RWPE1 (cell line): ENCODE results near the gene SLC38A6.

Experiments used
- CTCF ChIA-PET: fragments of 350-600 bp; sonication (Branson Sonifier 250); formaldehyde crosslinking; extraction: SDS; loops from one replicate; lab custom pipeline; 2021; lab: Yijun Ruan, JAX
- POLR2A ChIA-PET: fragments of 400-600 bp; formaldehyde crosslinking; extraction: SDS; loops from one replicate; lab custom pipeline; 2020; ENCODE audit warnings: antibody characterized with exemption; ENCODE audit not compliant: low non-redundant PET; lab: Yijun Ruan, JAX
- DNase-seq: peaks from one replicate; pipeline ENCODE4 v3.0.0; 2012; ENCODE audit warnings: low spot score
- H3K27ac ChIP-seq: fragments of 450-650 bp; 2 replicates; pipeline ENCODE4 v1.5.1; 2017
- TF ChIP-seq, protein P1 (sequence below): fragments of 450-650 bp; conservative IDR thresholded peaks from 2 replicates; pipeline ENCODE4 v1.5.1; 2017; ENCODE audit warnings: low read depth, mild to moderate bottlenecking

The SLC38A6 gene

DNA sequence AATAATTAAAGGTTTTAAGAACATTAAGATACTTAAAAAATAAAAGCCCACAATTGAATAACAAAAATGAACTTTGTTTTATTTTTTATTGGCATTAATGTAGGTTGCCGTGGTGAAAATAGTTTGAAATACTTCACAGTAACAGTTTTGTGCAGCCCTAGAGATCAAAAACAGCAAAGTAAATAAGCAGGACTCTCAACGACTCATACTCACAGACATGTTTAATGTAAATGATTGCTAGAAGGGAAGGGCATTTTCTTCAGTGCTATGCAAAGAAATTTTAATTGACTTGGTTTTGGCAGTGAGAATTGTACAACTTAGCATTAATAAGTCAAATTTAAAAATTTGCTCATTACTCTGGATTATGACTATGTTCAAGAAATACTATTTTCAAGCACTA is 16.1 kb upstream of the SLC38A6 start:
- ChIA-PET CTCF (interaction anchor here (1.0 kb wide), 1 partner anchor 10 kb away, joined by 3 read pairs; no protein-coding TSS in a partner anchor), POLR2A (no interaction called here)
- H3K27ac ChIP-seq = no peak overlapping the region
- TF ChIP-seq, protein P1, sequence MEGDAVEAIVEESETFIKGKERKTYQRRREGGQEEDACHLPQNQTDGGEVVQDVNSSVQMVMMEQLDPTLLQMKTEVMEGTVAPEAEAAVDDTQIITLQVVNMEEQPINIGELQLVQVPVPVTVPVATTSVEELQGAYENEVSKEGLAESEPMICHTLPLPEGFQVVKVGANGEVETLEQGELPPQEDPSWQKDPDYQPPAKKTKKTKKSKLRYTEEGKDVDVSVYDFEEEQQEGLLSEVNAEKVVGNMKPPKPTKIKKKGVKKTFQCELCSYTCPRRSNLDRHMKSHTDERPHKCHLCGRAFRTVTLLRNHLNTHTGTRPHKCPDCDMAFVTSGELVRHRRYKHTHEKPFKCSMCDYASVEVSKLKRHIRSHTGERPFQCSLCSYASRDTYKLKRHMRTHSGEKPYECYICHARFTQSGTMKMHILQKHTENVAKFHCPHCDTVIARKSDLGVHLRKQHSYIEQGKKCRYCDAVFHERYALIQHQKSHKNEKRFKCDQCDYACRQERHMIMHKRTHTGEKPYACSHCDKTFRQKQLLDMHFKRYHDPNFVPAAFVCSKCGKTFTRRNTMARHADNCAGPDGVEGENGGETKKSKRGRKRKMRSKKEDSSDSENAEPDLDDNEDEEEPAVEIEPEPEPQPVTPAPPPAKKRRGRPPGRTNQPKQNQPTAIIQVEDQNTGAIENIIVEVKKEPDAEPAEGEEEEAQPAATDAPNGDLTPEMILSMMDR = no peak
- no peak for DNase-seq

DNA sequence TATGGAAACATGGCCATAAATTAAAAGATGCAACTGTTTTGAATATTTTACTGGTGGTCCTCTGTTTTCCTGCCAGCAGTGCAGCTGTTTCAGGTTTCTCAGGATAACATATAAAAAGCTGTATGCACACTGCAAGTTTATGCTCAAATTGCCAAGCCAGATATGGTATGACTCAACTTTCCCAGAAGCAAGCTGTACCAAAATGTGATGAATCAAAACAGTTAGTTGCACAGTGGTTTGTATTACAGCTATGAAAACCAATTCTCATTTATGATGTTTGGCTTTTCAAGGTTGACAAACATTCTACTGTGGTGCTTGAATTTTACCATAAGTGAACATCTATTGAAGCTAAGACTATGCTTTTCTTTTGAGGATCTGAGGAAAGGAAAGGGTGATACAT is 15.6 kb upstream of the SLC38A6 start:
- POLR2A ChIA-PET = no interaction called here
- DNase-seq = no peak
- TF ChIP-seq, protein P1 = no peak
- H3K27ac ChIP-seq = no peak overlapping the region
- CTCF ChIA-PET = interaction anchor here (1.0 kb wide), 1 partner anchor 11 kb away, joined by 3 read pairs; no protein-coding TSS in a partner anchor

GRCh38 chr14:60968099-60968498 is 12.9 kb upstream of the SLC38A6 start:
- H3K27ac ChIP-seq = no peak overlapping the region
- POLR2A ChIA-PET = no interaction called here
- CTCF ChIA-PET = no interaction called here
- TF ChIP-seq, protein P1 = no peak
- no peak for DNase-seq

GRCh38 chr14:60968671-60969070 is 12.4 kb upstream of the SLC38A6 start:
- ChIA-PET POLR2A (no interaction called here), CTCF (no interaction called here)
- TF ChIP-seq, protein P1 = no peak
- no peak for DNase-seq
- H3K27ac ChIP-seq = no peak overlapping the region

GRCh38 chr14:60970146-60970545 is 10.9 kb upstream of the SLC38A6 start:
- TF ChIP-seq, protein P1 = no peak
- CTCF ChIA-PET = no interaction called here
- POLR2A ChIA-PET = no interaction called here
- no peak overlapping the region for H3K27ac ChIP-seq
- no peak for DNase-seq

DNA sequence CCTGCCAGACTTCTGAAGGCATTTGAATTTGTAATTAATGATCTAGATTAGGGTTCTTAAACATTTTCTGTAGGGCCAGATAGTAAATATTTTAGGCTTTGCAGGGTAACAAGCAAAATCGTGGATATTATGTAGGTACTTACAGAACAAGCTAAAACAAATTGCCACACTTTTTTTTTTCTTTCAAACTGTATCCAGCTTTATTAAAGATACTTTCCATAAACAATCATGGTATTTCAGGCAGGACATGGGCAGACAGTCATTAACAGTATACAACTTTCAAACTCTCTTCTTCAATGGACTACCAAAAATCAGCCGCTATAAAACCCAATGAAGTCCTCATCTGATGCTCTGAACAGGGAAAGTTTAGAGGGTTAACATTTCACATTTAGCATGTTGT is 9.8 kb upstream of the SLC38A6 start:
- no peak for DNase-seq
- H3K27ac ChIP-seq = no peak overlapping the region
- TF ChIP-seq, protein P1 = no peak
- ChIA-PET POLR2A (no interaction called here), CTCF (no interaction called here)
